Upper lobe of left lung (tissue), 4 donors: Measurements from ENCODE around the gene RFK.

Experiments
- POLR2AphosphoS5 ChIP-seq, 2 donors: sonication (generic); formaldehyde crosslinking; IDR thresholded peaks; one replicate each; pipeline ENCODE4 v1.5.1; 2017; ENCODE audit warnings: antibody characterized with exemption in 2 of 2
- TF ChIP-seq, protein P1 (sequence below), 6 experiments: fragments of 450-650 bp in 4 of 6; fragments of 200-600 bp in 2 of 6; sonication (generic) in 2 of 6; IDR thresholded peaks; one replicate each; pipeline ENCODE4 v1.5.1; 2016 to 2019; ENCODE audit warnings: antibody characterized with exemption in 6 of 6

DNA sequence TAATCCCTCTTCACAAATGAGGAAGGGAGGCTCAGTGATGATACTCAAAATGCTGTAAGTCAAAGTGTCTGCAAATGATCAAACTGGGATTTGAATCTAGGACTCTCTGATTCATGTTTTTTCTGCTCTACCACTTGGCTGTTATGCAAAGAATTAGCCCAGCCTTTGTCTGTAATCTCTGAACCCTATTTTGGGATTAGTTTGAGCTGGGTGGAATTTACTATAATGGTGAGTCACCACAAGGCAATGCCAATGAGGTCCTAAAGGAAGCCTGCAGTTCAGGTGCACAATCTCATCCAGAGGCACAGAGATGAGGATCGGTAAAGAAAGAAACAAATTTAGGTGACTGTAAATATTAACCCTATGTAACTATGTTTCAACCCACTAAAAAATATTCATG lies 29.2 kb downstream of the RFK start:
- TF ChIP-seq, protein P1, sequence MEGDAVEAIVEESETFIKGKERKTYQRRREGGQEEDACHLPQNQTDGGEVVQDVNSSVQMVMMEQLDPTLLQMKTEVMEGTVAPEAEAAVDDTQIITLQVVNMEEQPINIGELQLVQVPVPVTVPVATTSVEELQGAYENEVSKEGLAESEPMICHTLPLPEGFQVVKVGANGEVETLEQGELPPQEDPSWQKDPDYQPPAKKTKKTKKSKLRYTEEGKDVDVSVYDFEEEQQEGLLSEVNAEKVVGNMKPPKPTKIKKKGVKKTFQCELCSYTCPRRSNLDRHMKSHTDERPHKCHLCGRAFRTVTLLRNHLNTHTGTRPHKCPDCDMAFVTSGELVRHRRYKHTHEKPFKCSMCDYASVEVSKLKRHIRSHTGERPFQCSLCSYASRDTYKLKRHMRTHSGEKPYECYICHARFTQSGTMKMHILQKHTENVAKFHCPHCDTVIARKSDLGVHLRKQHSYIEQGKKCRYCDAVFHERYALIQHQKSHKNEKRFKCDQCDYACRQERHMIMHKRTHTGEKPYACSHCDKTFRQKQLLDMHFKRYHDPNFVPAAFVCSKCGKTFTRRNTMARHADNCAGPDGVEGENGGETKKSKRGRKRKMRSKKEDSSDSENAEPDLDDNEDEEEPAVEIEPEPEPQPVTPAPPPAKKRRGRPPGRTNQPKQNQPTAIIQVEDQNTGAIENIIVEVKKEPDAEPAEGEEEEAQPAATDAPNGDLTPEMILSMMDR (IDR thresholded peaks at IDR 0.05), result no peak
- no peak for TF ChIP-seq POLR2AphosphoS5 (IDR thresholded peaks at IDR 0.05)
